IMR-90 (cell line): ENCODE results near the gene REPS2. TPM values are rescaled to one million over a fixed set of nuclear protein-coding genes. Genes with fewer than 3 reads are reported as not detected.

Source experiments
- ATAC-seq: fragments of 200-7000 bp; cut with Tn5 transposase; 2 replicates; pipeline ENCODE4 v1.9.1; 2020; ENCODE audit warnings: low read depth, mild to moderate bottlenecking, moderate library complexity
- BruUV-seq: library from RNA; stranded (reverse); fragments of 400-500 nt; replicated peaks from 2 replicates; lab custom pipeline; 2021; lab: Mats Ljungman, UMichigan
- CTCF ChIA-PET: fragments of 300-600 bp; formaldehyde crosslinking; extraction: SDS; loops from one replicate; lab custom pipeline; 2021; ENCODE audit warnings: antibody characterized with exemption; lab: Yijun Ruan, JAX
- POLR2A ChIA-PET: fragments of 300-600 bp; sonication (Branson Sonifier 250); formaldehyde crosslinking; loops from one replicate; lab custom pipeline; 2022; ENCODE audit warnings: antibody characterized with exemption; ENCODE audit not compliant: unreplicated experiment; lab: Charles Lee
- DNase-seq: peaks from one replicate; pipeline ENCODE4 v3.0.0; 2013
- H2AFZ ChIP-seq: replicated peaks from 2 replicates; pipeline ENCODE3; 2013; ENCODE audit warnings: low read length, mild to moderate bottlenecking; ENCODE audit not compliant: poor library complexity
- H2AK5ac ChIP-seq: 2 replicates; pipeline ENCODE4 v1.6.1; 2013; ENCODE audit warnings: low read depth, low read length, inconsistent platforms
- H2AK9ac ChIP-seq: replicated peaks from 2 replicates; pipeline ENCODE3; 2013; ENCODE audit warnings: mild to moderate bottlenecking, low read depth, low read length, moderate library complexity; ENCODE audit not compliant: poor library complexity
- H2BK120ac ChIP-seq: 2 replicates; pipeline ENCODE4 v1.6.1; 2013; ENCODE audit warnings: low read depth, low read length, inconsistent platforms
- H2BK15ac ChIP-seq: 3 replicates; pipeline ENCODE4 v1.6.1; 2013; ENCODE audit warnings: low read depth, low read length, inconsistent platforms
- H2BK20ac ChIP-seq: 2 replicates; pipeline ENCODE4 v1.6.1; 2013; ENCODE audit warnings: low read depth, mild to moderate bottlenecking, inconsistent platforms, low read length, moderate library complexity
- H2BK5ac ChIP-seq: 2 replicates; pipeline ENCODE4 v1.6.1; 2013; ENCODE audit warnings: mild to moderate bottlenecking, low read depth, low read length, inconsistent platforms; ENCODE audit not compliant: poor library complexity, severe bottlenecking
- H3K14ac ChIP-seq: replicated peaks from 2 replicates; pipeline ENCODE4 v1.6.1; 2013; ENCODE audit warnings: low read depth, low read length, inconsistent platforms
- H3K18ac ChIP-seq: 2 replicates; pipeline ENCODE4 v1.6.1; 2013; ENCODE audit warnings: low read depth, low read length, control low read depth
- H3K23ac ChIP-seq: 2 replicates; pipeline ENCODE4 v1.6.1; 2013; ENCODE audit warnings: low read depth, low read length, inconsistent platforms
- H3K27ac ChIP-seq: 2 replicates; pipeline ENCODE4 v1.5.1; 2013; ENCODE audit warnings: mild to moderate bottlenecking, control low read depth, low read length; ENCODE audit not compliant: insufficient read depth
- H3K27me3 ChIP-seq: 2 replicates; pipeline ENCODE4 v1.6.1; 2013; ENCODE audit warnings: low read length; ENCODE audit not compliant: control insufficient read depth, insufficient read depth
- H3K36me3 ChIP-seq: 2 replicates; pipeline ENCODE4 v1.6.1; 2013; ENCODE audit warnings: low read length, mixed read lengths; ENCODE audit not compliant: control insufficient read depth, insufficient read depth
- H3K4ac ChIP-seq: 2 replicates; pipeline ENCODE4 v1.6.1; 2013; ENCODE audit warnings: low read depth, low read length, inconsistent platforms
- H3K4me1 ChIP-seq: 2 replicates; pipeline ENCODE4 v1.6.1; 2013; ENCODE audit warnings: low read length, mixed read lengths; ENCODE audit not compliant: control insufficient read depth, insufficient read depth
- H3K4me2 ChIP-seq: 2 replicates; pipeline ENCODE4 v1.6.1; 2013; ENCODE audit warnings: low read depth, mild to moderate bottlenecking, control low read depth, low read length, moderate library complexity
- H3K4me3 ChIP-seq: 2 replicates; pipeline ENCODE4 v1.5.1; 2013; ENCODE audit warnings: low read depth, mild to moderate bottlenecking, control low read depth, low read length, moderate library complexity; ENCODE audit not compliant: insufficient read depth
- H3K56ac ChIP-seq: 2 replicates; pipeline ENCODE4 v1.6.1; 2013; ENCODE audit warnings: low read length, inconsistent platforms; ENCODE audit not compliant: insufficient read depth; ENCODE audit errors: extremely low read depth
- H3K79me1 ChIP-seq, 2 experiments: 2 replicates each; pipeline ENCODE4 v1.6.1; 2013; ENCODE audit warnings: low read length in 2 of 2, inconsistent platforms in 1 of 2, low read depth in 1 of 2
- H3K9ac ChIP-seq: 2 replicates; pipeline ENCODE4 v1.6.1; 2013; ENCODE audit warnings: low read depth, low read length, control low read depth
- H3K9me1 ChIP-seq: 2 replicates; pipeline ENCODE4 v1.6.1; 2013; ENCODE audit warnings: low read length, inconsistent platforms; ENCODE audit not compliant: insufficient read depth
- H3K9me3 ChIP-seq: 2 replicates; pipeline ENCODE4 v1.6.1; 2013; ENCODE audit warnings: low read length; ENCODE audit not compliant: control insufficient read depth, insufficient read depth
- H4K20me1 ChIP-seq: 2 replicates; pipeline ENCODE4 v1.6.1; 2013; ENCODE audit warnings: low read length, inconsistent platforms; ENCODE audit not compliant: insufficient read depth
- H4K5ac ChIP-seq: 2 replicates; pipeline ENCODE4 v1.6.1; 2013; ENCODE audit warnings: mild to moderate bottlenecking, low read depth, low read length, control low read depth
- H4K8ac ChIP-seq, 2 experiments: 2 replicates each; pipeline ENCODE4 v1.6.1; 2013; ENCODE audit warnings: low read depth in 2 of 2, low read length in 2 of 2, control low read depth in 1 of 2, inconsistent platforms in 1 of 2
- H4K91ac ChIP-seq: 2 replicates; pipeline ENCODE4 v1.6.1; 2013; ENCODE audit warnings: low read depth, low read length, inconsistent platforms; ENCODE audit not compliant: insufficient read depth
- FOS ChIP-seq: fragments of 150-350 bp; IDR thresholded peaks from 2 replicates; pipeline ENCODE4 v1.6.1; 2016; ENCODE audit warnings: low read depth, low read length
- MXI1 ChIP-seq: IDR thresholded peaks from 2 replicates; pipeline ENCODE4 v1.6.1; 2012; ENCODE audit warnings: low read depth, mild to moderate bottlenecking, low read length, moderate library complexity, borderline replicate concordance
- RCOR1 ChIP-seq: IDR thresholded peaks from 2 replicates; pipeline ENCODE4 v1.6.1; 2012; ENCODE audit warnings: mild to moderate bottlenecking, low read length, improper control_type of control experiment; ENCODE audit not compliant: insufficient replicate concordance
- SMC3 ChIP-seq: fragments of 150-350 bp; IDR thresholded peaks from 2 replicates; pipeline ENCODE4 v1.6.1; 2016; ENCODE audit warnings: low read depth, mild to moderate bottlenecking, antibody characterized with exemption, low read length, moderate library complexity
- WGBS, 2 experiments: methylation state at CpG; one replicate each; pipeline versions ENCODE4 v1.1.5 to v1.1.7; 2013; ENCODE audit warnings: missing lambda C conversion rate in 2 of 2; ENCODE audit not compliant: insufficient read length in 1 of 2; ENCODE audit errors: extremely low coverage in 2 of 2; 5-methylcytosine and 5-hydroxymethylcytosine counted together
- dilution Hi-C: fragments of 300-500 bp; cut with HindIII; formaldehyde crosslinking; loops from one replicate; pipeline ENCODE4 v1.14.3; 2018; ENCODE audit warnings: low sequenced_read_pairs; ENCODE audit not compliant: unreplicated experiment
- in situ Hi-C: fragments of 300-500 bp; cut with MboI; formaldehyde crosslinking; loops from 3 replicates; pipeline ENCODE4 v1.14.3; 2019; ENCODE audit warnings: low sequenced_read_pairs, inconsistent platforms, mixed read lengths
- intact Hi-C: fragments of 100-400 bp; cut with micrococcal nuclease; formaldehyde crosslinking; loops from 2 replicates; pipeline ENCODE4 v1.10.0; 2022
- polyA plus RNA-seq, 3 experiments: library from polyadenylated mRNA; depleted of rRNA; stranded (reverse); fragments of >200 nt; gene quantifications; 2 replicates each; pipeline ENCODE4 v1.2.3, GENCODE V29; 2012; ENCODE audit warnings: low replicate concordance in 1 of 3
- total RNA-seq: library from RNA; depleted of rRNA; stranded (reverse); fragments of >200 nt; gene quantifications from 2 replicates; pipeline ENCODE4 v1.2.3, GENCODE V29; 2012
- TF ChIP-seq, protein P1 (sequence below): conservative IDR thresholded peaks from 2 replicates; pipeline ENCODE4 v1.5.1; 2012; ENCODE audit warnings: mild to moderate bottlenecking, low read depth, low read length, improper control_type of control experiment

The REPS2 gene
- total and polyA plus RNA-seq, 2 of the 4 experiments (the other 2 are of a cell fraction), result 0.02 to 0.18 TPM

DNA sequence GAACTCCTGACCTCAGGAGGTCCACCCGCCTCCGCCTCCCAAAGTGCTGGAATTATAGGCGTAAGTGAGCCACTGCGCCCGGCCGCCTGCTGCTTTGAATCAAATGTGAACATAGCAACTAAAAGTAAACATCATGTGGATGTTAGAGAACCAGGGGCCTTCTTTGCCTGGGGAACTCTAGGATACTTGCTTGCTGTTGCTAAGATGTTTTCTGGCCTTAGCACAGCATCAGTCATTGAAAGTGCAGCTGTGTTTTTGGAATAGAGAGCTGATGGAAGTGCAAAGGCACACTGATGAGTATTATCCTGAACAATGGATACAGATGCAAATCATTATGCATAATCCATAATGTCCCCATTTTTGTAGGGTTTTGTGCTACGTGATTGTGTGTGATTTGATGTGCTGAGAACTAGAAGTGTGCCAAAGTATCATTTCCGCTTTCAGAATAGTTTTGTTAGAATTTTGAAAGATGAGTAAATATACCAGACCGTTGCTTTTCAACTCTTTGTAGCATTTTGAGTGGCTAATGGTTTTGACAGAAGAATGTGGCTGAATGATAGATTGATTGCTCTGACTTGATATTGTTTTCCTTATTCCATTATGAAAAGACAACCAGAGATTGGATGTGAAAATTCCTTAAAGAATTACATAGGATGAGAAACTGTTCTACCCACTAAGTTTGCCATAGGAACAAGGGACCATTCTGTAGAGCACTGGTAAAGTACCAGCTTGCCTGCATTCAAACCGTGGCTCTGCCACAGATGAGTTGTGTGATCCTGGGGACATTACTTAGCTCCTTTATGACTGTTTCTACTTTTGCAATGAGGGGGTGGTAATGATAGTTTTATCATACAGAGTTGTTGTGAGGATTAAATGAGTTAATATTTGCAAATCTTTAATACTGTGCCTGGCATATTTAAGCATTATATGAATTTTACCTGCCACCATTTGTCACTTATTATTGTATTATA lies 74.7 kb downstream of the REPS2 start:
- no peak overlapping the region for H3K56ac ChIP-seq
- ChIA-PET CTCF (no interaction called here), POLR2A (no interaction called here)
- no peak overlapping the region for H2AK9ac ChIP-seq
- DNase-seq (no peak), ATAC-seq (no peak)
- dilution Hi-C loops, result no loop called here
- in situ Hi-C loops, result no loop called here
- no peak overlapping the region for H2BK5ac ChIP-seq
- H3K9me3 ChIP-seq, result no peaks in the 10 kb centered on the region
- H3K4me1 ChIP-seq, result no peaks in the 10 kb centered on the region
- H3K4me3 ChIP-seq, result no peak overlapping the region
- H3K4ac ChIP-seq, result no peak overlapping the region
- no peak overlapping the region for H3K18ac ChIP-seq
- H4K5ac ChIP-seq, result no peak overlapping the region
- no peak overlapping the region for H3K23ac ChIP-seq
- H3K27ac ChIP-seq, result no peak overlapping the region
- no peak overlapping the region for H3K4me2 ChIP-seq
- intact Hi-C loops, result no loop called here
- no peak overlapping the region for H3K14ac ChIP-seq
- no peak overlapping the region for H2BK15ac ChIP-seq
- no peak overlapping the region for H2AK5ac ChIP-seq
- H2BK20ac ChIP-seq, result no peak overlapping the region
- no peaks in the 10 kb centered on the region for H3K79me1 ChIP-seq
- H3K36me3 ChIP-seq, result no peaks in the 10 kb centered on the region
- H4K91ac ChIP-seq, result no peak overlapping the region
- no peak overlapping the region for H3K9ac ChIP-seq
- no peak overlapping the region for H4K8ac ChIP-seq
- WGBS, 2 experiments, result no CpG with 5 or more reads among the region's 10 CpGs
- no peak overlapping the region for H2BK120ac ChIP-seq
- H3K27me3 ChIP-seq, result peaks cover 13% of the 10 kb centered on the region
- no peaks in the 10 kb centered on the region for H3K9me1 ChIP-seq
- TF ChIP-seq, protein P1, sequence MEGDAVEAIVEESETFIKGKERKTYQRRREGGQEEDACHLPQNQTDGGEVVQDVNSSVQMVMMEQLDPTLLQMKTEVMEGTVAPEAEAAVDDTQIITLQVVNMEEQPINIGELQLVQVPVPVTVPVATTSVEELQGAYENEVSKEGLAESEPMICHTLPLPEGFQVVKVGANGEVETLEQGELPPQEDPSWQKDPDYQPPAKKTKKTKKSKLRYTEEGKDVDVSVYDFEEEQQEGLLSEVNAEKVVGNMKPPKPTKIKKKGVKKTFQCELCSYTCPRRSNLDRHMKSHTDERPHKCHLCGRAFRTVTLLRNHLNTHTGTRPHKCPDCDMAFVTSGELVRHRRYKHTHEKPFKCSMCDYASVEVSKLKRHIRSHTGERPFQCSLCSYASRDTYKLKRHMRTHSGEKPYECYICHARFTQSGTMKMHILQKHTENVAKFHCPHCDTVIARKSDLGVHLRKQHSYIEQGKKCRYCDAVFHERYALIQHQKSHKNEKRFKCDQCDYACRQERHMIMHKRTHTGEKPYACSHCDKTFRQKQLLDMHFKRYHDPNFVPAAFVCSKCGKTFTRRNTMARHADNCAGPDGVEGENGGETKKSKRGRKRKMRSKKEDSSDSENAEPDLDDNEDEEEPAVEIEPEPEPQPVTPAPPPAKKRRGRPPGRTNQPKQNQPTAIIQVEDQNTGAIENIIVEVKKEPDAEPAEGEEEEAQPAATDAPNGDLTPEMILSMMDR, result no peak
- TF ChIP-seq MXI1 (no peak), RCOR1 (no peak), FOS (no peak), SMC3 (no peak)
- BruUV-seq, result no TSS peak
- H4K20me1 ChIP-seq, result no peaks in the 10 kb centered on the region
- H2AFZ ChIP-seq, result no peak overlapping the region
